DND-41 (cell line): Measurements from ENCODE around the gene NEURL1B.

Experiments
- EZH2 ChIP-seq: IDR thresholded peaks from 3 replicates; pipeline ENCODE4 v1.6.1; 2012; ENCODE audit warnings: borderline replicate concordance, low read depth, mild to moderate bottlenecking, moderate library complexity, low read length, inconsistent platforms; ENCODE audit not compliant: severe bottlenecking
- TF ChIP-seq, protein P1 (sequence below): IDR thresholded peaks from 2 replicates; pipeline ENCODE4 v1.5.1; 2012; ENCODE audit warnings: borderline replicate concordance, low read length, moderate library complexity, mild to moderate bottlenecking; ENCODE audit not compliant: poor library complexity, severe bottlenecking; ENCODE audit errors: extremely low read depth

DNA sequence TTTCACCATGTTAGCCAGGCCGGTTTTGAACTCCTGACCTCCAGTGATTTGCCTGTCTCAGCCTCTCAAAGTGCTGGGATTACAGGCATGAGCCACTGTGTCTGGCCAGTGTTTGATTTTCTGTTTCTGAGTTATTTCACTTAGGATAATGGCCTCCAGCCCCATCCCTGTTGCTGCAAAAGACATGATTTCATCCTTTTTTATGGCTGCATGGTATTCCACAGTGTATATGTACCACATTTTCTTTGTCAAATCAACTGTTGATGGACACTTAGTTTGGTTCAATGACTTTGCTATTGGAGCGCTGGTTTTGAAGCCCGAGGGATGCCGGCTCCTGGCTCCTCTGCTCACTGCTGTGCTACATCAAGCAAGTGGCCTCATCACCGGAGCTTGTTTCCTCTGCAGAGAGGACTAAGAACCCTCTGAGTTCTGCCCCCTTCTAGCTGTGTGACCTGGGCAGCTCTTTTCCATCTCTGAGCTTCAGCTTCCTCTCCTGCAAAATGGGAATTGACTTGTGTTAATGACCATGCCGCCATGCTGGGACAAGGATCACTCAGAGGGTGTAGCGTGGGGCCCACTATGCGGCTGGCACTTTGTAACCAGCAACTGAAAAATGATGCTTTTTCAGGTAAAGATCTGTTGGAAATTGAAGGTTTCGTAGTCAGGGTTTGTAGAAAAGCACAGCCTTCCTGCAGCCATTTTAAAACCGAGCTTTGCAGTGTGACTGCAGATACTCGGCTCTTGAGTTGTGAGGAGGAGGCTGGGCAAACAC lies 4.6 kb upstream of the NEURL1B start:
- TF ChIP-seq, protein P1, sequence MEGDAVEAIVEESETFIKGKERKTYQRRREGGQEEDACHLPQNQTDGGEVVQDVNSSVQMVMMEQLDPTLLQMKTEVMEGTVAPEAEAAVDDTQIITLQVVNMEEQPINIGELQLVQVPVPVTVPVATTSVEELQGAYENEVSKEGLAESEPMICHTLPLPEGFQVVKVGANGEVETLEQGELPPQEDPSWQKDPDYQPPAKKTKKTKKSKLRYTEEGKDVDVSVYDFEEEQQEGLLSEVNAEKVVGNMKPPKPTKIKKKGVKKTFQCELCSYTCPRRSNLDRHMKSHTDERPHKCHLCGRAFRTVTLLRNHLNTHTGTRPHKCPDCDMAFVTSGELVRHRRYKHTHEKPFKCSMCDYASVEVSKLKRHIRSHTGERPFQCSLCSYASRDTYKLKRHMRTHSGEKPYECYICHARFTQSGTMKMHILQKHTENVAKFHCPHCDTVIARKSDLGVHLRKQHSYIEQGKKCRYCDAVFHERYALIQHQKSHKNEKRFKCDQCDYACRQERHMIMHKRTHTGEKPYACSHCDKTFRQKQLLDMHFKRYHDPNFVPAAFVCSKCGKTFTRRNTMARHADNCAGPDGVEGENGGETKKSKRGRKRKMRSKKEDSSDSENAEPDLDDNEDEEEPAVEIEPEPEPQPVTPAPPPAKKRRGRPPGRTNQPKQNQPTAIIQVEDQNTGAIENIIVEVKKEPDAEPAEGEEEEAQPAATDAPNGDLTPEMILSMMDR: no peak
- no peak for TF ChIP-seq EZH2
